Measurements from ENCODE around the gene NIP7. TPM values are rescaled to one million over a fixed set of nuclear protein-coding genes. Genes with fewer than 3 reads are reported as not detected.
"Not testable (repeated sequence)": the region's sequence is repeated elsewhere in the genome, so short reads cannot be mapped to it uniquely, and the experiment has no call there.

NIP7 gene
- polyA plus RNA-seq, 1 donor, result 38.9 TPM

GRCh38 chr16:69340095-69340644 lies 598 bp downstream of the NIP7 start:
- DNase-seq, result no peak

DNA sequence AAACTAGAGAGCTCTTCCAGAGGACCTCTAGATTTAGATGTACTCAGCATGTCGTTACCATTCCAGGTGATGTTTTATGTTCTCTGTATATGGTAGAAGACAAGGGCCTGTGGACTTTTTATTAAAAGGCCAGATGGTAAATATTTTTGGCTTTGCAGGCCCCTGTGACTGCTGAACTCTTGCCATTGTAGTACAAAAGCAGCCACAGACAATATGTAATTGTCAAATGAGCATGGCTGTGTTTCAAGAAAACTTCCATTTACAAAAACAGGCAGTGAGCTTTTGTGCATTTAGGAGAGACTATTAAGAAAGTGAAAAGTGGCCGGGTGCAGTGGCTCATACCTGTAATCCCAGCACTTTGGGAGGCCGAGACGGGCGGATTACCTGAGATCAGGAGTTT lies 4.6 kb downstream of the NIP7 start:
- no peak for DNase-seq

GRCh38 chr16:69345923-69346322 lies 6.4 kb downstream of the NIP7 start:
- DNase-seq, result no peak

GRCh38 chr16:69346683-69347082 lies 7.1 kb downstream of the NIP7 start:
- no peak for DNase-seq

GRCh38 chr16:69348222-69348621 lies 8.7 kb downstream of the NIP7 start:
- no peak for DNase-seq

DNA sequence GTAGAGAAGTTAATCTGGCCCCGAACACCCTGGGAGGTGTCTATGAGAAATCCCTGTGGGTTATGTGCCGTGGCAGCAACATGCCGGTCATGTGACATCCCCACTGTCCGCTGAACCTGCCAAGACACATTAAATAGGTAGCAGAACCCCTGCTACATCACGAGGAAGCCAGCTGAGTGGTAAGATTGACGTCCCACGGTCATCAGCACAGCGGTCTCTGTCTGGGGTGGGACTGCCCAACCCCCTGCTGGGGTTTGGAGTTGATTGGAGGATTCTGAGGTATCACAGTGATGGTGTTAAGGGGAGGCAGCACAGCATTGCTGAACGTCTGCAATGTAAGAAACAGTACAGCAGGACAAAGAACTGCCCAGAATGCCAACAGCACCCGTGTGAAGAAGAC lies 10.0 kb downstream of the NIP7 start:
- DNase-seq, result no peak

DNA sequence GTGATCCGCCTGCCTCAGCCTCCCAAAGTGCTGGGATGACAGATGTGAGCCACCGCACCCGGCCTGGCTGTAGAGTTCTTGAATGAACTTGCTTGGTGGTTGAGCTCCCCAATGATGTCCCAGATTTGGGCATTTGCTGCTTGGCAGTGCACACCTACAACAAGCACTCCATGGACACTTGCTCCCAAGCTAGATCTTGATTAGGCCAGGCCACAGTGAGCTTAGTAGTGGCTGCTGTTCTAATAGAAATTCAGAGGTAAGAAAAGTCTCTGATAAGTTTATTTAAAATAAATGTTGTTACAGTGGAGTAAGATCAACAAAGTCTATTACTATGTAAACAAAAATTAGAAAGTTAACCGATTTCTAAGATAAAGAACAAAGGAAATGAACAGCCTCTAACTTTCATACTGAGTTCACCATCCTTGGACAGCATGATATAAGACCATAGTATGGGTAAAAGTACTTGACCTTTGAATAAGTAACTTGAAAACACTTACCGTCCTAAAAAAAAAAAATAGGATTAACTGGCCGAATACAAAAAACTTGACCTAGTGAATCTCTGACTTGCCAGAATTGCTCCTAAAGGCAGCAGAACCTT lies 11.1 kb downstream of the NIP7 start:
- DNase-seq, result no peak

- no peak for DNase-seq
Measured at GRCh38 chr16:69351309-69352027, 11.9 kb downstream of the NIP7 start, which contains the start of gene TMED6. TSS of gene TMED6 (minus strand) at chr16:69351786. CDS start at chr16:69351753, 33 bp downstream.

DNA sequence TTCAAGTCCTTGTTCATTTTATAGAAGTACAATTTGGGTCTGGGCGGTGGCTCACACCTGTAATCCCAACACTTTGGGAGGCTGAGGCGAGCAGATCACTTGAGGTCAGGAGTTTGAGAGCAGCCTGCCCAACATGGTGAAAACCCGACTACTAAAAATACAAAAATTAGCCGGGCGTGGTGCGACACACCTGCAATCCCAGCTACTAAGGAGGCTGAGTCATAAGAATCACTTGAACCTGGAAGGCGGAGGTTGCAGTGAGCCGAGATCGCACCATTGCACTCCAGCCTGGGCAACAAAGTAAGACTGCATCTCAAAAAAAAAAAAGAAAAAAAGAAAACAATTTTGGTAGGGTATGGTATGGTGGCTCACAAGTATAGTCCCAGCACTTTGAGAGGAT lies 20.5 kb downstream of the NIP7 start:
- not testable (repeated sequence) for DNase-seq

DNA sequence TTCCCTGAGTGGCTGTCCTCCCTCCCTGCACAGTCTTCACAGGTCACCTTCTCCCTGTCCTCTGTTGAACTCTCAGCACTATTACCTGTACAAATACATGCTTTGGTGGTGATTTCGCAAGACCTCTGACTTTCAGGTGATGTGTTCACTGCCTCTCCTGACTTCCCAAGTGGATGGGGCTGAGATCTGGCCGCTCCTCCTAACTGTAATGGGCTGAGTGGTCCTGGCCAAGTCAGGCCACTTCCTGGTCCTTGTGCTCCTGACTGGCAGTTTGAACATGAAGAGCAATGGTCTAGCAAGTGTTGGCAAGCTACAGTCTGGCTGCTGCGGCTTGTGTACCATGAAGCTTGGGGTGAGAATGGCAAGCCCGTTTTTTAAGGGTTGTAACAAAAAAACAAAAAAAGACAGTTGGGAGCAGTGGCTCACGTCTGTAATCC lies 23.7 kb downstream of the NIP7 start:
- no peak for DNase-seq

- no peak for DNase-seq
Measured at GRCh38 chr16:69364088-69364487, 24.5 kb downstream of the NIP7 start.

DNA sequence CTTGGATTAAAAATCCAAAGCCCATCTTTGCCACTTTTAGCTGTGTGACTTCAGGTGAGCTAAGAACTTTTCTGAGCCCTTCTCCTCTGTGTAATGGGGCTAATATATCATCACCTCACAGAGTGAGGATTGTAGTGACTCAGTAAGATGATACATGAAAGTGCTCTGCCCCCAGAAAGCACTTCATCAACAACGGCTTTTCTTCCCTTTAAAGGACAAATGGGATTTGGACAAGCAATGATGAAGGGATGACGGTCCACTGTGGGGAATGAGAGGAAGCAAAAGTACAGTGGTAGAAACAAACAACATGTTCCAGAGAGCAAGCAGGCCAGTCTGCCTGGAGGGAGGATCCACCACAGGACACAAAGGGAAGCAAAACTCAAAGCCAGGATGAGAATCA lies 26.3 kb downstream of the NIP7 start:
- no peak for DNase-seq

DNA sequence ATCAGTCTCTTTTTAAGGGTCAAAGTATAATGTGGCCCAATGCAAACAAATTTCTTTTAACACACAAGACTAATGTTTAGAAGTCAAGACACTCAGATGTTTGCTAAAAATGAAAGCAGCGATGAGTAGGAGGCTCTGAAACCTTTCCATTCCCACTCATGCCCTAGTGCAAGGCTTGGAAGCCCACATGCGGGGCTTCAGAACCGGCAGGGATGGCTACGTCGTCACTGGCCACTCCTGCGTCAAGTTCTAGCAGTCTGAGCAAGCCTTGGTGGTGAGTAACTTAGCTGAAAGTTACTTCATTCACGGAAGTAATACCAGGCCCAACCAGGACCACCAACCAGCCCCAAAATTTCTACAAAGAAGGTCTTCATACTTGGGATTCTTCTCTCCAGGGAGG lies 26.9 kb downstream of the NIP7 start:
- DNase-seq, result no peak

GRCh38 chr16:69367980-69368379 lies 28.4 kb downstream of the NIP7 start:
- DNase-seq, result no peak

DNA sequence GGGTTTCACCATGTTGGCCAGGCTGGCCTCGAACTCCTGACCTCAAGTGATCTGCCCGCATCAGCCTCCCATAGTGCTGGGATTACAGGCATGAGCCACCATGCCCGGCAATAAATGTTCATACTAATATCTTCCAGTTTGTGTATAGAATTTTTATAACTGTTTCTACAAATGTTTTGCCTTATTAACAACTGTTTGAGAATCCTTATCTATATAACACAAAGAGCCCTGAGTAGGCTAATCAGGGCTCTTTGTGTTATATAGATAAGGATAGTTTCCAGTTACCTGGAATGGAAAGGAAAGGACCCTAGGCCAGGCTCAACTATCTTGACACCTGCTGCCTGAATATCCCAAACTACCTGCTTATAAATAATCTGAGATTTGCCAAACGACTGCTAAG lies 29.3 kb downstream of the NIP7 start:
- DNase-seq, result no peak

DNA sequence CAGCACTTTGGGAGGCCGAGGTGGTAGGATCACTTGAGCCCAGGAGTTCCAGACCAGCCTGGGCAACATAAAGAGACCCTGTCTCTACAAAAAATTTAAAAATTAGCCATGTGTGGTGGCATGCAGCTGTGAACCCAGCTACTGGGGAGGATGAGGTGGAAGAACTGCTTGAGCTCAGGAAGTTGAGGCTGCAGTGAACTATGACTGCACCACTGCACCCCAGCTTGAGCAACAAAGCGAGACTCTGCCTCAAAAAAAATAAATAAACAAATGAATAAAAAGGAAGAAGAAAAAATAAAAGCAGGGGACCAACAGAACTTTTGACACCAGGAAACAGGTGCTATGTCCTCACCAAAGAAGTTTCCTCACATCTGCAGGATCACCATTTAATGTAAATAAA lies 32.0 kb downstream of the NIP7 start:
- DNase-seq, result no peak

DNA sequence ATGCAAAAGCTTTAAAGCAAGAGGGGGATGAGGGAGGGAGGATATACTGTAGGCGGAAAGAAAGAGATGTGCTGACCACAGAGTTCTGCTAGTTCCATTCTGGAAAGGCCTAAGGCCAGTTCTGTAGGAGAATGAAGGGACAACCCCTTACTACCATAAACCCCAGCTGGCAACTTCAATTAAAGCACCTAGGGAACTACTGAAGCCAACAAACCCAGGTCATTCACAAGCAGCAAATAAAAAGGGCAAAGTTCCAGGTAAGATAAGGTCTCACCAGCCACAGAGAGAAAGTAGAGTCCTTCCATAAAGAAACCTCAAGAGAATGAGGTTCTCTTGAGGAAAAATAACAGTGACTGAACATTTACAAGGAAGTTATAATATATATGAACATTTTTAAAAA lies 33.4 kb downstream of the NIP7 start:
- no peak for DNase-seq

DNA sequence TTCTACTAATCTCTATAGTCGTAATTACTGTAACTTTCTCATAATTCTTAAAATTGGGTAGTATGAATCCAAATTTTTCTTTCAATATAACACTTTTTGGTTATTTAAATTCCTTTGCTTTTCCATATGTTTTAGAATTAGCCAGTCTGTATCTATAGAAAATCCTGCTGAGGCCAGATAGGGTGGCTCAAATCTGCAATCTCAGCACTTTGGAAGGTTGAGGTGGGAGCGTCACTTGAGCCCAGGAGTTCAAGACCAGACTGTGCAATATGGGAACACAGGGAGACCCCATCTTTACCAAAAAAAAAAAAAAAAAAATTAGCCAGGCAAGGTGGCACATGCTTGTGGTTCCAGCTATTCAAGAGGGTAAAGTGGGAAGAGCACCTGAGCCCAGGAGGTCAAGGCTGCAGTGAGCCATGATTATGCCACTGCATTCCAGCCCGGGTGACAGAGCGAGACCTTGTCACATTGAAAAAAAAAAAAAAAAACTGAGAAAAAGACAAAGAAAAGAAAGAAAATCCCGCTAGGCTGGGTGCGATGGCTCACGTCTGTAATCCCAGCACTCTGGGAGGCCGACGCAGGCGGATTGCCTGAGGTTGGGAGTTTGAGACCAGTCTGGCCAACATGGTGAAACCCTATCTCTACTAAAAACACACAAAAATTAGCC lies 37.0 kb downstream of the NIP7 start:
- DNase-seq, result no peak

DNA sequence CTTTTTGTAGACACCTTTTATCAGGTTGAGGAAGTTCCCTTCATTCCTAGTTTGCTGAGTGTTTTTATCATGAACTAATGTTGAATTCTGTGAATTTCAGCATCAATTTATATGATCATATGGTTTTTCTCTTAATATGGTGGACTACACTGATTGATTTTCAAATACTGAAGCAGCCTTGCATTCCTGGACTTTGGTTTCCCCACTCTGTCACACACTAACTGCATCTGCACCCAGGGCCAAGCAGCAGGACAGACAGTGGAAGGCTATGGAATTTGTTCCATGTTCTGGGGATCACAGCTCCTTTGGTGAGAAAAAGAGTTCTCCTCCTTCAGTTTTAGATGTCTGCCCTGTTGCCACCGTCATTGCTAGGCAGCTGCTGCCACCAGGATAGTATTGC lies 38.5 kb downstream of the NIP7 start:
- DNase-seq, result no peak

DNA sequence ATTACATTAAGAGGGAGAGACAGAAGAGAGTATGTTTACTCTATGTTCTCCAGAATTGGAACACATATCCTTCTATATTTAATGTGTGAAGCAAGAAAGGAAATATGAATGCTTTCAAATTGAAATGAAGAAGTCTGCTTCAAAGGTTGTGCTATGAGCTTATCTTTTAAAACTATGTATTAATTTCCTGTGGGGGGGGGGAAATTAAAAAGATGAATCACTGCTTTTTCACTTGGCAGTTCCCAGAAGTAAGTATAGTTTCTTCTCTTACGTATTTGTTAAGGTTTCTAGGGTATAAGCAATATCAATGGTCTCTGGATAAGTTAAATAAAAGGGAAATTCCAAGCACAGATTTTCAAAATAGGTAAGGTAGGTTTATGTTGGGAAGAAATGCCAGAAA lies 39.2 kb downstream of the NIP7 start:
- no peak for DNase-seq

DNA sequence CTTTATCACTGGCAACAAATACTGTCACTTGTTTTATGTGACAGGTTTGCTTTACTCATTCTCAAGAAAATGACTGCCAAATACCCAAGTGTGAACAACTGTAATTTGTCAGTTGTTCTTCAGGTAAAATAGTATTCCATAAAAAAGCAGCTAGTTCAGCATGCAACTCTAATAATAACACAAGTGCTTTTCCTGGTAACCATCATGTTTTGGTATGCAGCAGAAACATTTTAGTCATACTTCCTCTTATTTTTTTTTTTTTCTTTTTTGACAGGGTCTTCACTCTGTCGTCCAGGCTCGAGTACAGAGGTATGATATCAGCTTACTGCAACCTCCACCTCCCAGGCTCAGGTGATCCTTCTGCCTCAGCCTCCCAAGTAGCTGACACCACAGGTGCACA lies 41.7 kb downstream of the NIP7 start:
- no peak for DNase-seq

GRCh38 chr16:69382421-69382820 lies 42.8 kb downstream of the NIP7 start:
- no peak for DNase-seq

DNA sequence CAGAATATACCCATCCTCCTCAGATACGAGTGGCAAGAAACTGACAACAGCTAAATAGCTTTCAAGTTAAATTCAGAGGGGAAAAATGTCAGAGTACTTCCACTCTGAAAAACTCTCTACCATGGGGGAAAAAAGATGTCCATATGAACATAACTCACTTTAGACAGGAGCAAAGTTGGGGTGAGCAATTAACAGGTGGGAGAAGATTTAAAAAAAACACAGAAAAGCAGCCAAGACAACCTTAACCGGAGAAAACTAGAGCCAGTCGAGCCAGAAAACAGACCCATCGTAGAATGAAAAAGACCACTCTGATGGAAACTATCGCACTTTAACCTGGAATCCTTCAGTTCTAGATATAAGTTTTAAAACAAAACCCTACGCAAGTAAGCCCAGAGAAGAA lies 45.4 kb downstream of the NIP7 start:
- no peak for DNase-seq

All from left kidney (tissue), 2 donors.